Fibroblast of skin of right biceps (primary cell): ENCODE results near the gene PTRH1.

Source experiments
- DNase-seq: peaks from one replicate; pipeline ENCODE4 v3.0.0-alpha.2; 2013

Gene PTRH1

DNA sequence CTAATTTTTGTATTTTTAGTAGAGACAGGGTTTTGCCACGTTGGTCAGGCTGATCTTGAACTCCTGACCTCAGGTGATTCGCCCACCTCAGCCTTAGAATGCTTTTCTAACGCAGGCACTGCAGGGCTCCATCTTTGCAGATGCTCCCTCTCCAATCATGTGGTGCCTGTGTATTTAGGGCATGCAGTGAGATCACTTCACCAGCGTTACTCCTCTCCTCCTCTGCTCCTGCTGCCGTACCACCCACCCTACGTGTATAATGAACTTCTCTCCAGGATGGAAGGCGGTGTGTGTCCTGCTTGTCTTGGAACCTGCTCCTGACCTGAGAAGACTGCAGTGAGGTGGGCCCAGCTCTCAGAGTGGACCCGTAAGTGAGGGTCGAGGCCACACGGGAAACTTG, 22.3 kb downstream of the PTRH1 start:
- no peak for DNase-seq

DNA sequence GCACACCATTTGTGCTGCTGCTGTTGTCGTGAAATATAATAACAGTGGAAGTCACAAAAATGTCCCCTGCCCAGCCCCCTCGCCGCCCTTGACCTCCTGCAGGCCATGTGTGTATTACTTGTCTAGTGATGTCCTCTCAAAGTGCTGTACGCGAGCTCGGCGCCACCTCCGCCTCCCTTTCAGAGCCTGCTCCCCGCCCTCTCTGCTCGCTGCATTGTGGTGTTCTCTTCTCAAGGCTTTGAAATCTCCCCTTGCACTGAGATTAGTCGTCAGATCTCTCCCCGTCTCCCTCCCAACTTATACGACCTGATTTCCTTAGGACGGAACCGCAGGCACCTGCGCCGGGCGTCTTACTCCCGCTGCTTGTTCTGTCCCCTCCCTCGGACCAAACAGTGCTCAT, 23.4 kb downstream of the PTRH1 start:
- DNase-seq: no peak

- no peak for DNase-seq
Measured at GRCh38 chr9:127690735-127691134, 24.7 kb downstream of the PTRH1 start.

DNA sequence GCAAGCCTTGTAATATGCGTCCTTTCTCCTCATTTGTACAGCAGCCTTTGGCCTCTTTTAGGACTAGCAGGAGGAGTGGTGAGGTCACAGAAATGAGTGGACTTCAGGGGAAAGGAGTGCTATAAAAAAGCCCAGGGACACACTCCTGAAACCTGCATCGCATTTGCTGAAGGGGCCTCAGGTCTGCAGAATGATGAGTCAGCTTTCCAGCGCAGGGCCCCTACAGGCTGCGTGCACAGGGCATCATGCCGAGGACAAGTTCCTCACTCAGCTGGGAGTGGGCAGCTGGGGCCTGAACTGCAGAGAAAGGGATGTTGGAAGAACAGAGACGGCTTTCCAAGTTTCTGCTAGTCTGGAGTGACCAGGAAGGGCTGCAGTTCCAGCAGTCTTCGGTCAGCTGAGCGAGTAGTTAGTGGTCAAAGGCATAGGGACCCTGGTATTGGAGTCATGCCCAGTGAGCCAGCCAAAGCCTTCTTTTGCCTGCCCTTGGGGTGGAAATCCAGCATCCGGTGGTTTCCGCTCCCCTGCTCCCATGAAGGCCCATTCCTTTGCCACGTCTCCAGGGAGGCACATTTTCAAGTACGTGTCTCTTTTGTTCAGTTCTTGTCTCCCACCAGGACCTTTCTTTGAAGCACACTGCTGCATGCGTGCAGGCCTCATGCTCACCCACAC, 26.0 kb downstream of the PTRH1 start:
- DNase-seq: no peak

- no peak for DNase-seq
Measured at GRCh38 chr9:127686461-127687393, 28.7 kb downstream of the PTRH1 start.

DNA sequence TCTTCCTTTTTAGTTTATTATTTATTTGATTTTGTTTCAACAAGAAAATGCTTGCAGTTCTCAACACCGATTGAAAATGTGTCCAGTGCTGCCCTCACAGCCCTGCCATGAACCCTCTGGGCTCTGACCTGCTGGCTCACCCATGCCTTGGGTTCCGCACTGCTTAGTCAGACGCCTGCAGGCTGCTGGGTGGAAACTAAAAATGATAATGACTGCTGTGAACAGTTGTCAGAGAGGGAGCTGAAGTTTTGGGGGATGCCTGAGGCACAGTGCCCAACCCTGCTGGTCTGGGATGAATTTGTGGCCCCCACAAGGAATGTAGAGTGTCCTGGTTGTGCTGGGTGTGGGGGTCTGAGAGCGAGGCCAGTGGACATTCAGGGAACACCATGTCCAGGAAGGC, 30.9 kb downstream of the PTRH1 start:
- peak; percentile 51 for DNase-seq

DNA sequence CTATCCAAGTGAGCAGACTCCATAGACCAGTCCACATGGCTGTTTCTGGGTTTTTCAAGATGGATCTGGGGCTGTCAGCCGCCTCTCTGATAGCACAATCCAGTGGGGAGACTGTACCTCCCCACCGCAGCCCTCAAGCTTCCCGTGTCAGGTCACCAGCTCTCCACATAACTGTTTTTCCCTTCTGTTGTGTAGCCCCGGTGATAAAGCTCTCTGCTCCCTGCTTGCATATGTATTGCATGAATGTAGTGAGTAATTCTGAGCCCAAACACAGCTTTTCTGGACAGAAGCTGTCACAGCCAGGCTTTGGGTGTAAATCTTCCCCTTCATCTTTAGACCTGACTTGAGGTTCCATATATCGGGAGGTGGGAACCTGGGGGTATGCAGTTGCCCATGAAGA, 31.7 kb downstream of the PTRH1 start:
- DNase-seq: peak; percentile 62

GRCh38 chr9:127682351-127683136, 32.9 kb downstream of the PTRH1 start:
- no peak for DNase-seq

GRCh38 chr9:127680846-127681245, 34.6 kb downstream of the PTRH1 start:
- DNase-seq: no peak

- DNase-seq: no peak
Measured at GRCh38 chr9:127680226-127680625, 35.2 kb downstream of the PTRH1 start.

DNA sequence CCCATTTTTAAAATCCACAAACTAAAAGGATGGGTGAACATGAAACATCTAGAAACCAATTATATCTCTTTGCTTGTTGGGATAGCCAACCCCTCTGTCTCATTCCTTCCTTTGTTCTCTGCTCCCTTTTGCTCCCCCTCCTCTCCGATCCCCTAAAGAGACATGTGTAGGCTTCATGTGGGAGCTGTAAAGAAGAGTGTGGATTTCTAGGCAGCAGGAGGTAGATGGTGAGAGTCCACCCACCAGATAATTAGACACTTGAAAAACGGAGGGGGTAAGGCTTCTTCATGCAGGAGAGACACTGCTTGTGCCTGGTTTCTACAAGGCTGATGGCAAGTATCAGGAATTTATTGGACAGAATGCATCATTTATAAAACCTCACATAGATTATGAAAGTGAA, 36.0 kb downstream of the PTRH1 start:
- DNase-seq: no peak

DNA sequence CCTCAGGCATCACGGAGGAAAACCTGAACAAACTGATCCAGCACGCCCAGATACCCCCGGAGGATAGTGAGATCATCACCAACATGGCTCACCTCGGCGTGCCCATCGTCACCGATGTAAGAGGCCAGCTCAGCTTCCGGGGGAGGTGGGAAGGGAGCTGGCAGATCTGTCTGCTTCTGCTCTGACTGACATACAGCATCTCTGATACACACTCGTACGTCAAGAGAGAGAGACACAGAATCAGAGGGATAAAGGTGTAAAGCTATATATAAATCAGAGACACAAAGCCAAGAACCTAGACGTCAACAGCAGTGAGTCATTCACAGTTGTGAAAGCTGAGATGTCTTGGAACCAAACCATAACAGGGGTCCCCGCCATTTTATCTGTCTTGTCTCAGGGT, 38.8 kb downstream of the PTRH1 start:
- DNase-seq: no peak

DNA sequence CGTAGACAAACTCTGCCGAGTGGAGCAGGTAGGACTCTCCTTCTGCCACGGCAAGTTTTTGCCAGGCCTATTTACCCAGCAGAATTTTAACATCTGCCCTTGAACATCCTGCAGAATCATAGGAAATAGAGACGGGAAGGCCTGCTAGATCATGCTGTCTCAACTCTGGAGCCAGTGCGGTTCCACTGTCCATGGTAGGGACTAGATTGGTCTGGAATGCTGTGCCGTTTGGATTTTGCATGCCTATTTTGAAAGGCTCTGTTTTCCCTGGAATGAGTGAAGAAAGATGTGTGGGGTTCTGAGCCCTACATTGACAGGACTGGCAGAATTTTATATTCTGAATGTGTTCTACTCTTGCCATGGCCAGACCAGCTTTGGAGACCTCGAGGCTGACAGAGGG, 42.2 kb downstream of the PTRH1 start:
- no peak for DNase-seq

DNA sequence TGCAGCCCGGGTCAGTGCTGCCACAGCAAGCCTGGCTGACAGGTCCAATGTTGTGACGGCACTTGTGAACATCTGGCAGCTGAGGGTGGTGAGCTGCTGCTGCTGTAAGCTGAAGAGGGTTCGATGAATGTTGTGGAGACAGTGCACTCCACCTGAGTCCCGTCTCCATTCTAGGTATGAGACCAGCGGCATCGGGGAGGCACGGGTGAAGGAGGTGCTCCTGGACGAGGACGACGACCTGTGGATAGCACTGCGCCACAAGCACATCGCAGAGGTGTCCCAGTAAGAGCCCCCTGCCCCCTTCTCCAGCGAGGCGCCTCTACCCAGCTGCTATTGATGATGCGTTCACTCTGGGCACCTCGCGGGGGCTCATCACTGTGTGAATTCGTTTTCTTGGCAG, 47.6 kb downstream of the PTRH1 start:
- no peak for DNase-seq

DNA sequence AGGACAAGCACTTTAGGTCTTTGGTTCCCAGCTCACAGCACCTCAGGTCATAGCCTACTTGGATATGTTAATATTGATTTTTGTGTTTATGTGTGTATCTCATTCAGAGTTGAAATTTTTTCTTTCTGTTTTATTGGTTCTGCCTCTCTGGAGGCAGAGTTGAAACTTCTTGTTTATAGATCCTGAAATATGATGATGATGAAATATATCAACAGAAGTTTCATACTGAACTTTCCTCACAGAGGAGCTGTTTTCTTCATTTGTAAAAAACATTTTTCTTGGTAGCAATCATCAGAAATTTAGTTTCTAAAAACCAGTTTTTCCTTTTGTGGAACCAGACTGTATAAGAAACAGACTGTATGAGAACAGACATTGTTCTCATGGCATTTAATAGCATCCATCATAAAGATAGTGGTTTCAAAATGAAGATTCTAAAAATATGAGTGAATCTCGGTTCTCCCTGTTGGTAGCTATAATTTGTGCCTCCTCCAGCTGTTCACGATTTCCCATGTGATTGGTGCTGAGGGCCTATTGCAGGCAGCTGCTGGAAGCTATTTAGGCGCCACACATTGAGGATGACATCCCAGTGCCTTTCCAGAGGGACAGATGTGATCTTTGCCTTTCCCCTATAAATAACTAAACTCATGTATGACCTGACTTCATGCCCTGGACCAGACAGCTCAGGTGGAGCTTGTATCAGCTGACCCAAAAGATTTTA, 48.2 kb downstream of the PTRH1 start:
- DNase-seq: no peak

DNA sequence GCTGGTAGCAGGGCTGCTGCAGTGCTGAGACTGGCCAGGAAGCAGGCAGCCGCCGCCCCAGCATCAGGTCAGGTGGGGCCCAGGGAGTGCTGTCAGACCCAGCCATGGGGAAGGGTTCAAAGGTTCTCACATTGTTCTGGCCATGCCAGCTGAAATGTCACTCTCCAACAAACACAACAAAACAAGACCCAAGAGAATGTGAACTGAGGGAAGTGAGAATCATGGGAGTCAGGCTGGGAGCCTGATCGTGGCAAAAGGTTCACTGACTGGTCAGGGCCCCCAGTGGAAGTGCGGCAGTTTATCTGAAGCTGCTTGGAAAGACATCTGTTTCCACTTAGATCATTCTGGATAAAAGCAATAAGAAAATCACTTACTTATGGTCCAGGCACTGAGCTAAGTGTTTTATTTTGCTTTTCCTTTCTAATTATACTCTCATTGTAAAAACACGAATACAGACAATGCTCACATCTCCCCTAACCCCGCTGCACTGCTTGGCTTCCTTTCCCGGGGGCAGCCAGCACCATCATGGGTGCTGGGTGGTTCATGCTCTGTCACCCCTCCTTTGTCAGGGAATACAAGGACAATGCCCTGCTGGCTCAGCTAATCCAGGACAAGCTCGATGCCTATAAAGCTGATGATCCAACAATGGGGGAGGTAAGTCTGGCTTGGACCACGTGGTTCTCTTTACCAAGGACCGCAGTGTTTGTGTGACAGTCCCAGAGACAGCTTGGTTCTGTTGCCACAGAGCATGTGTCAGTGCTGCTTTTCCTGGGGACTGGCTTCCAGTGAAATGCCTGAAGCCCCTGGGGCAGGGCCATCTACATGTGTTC, 50.6 kb downstream of the PTRH1 start:
- DNase-seq: peak; percentile 55

- no peak for DNase-seq
Measured at GRCh38 chr9:127664324-127664677, 51.2 kb downstream of the PTRH1 start.
